GM18507 (cell line): ENCODE results near the gene NAA20.
"Not testable (repeated sequence)": the region's sequence is repeated elsewhere in the genome, so short reads cannot be mapped to it uniquely, and the experiment has no call there.

Experiments
- DNase-seq: peaks from one replicate; pipeline ENCODE4 v3.0.0; 2011; ENCODE audit warnings: low read depth; ENCODE audit not compliant: insufficient read length; ENCODE audit errors: extremely low spot score
- FAIRE-seq: peaks from 2 replicates; lab custom pipeline; 2011; peaks lifted over from hg19 to GRCh38; lab: Jason Lieb, UNC

NAA20 gene

GRCh38 chr20:19990850-19991249 is 26.3 kb upstream of the NAA20 start:
- no peak for FAIRE-seq
- DNase-seq = no peak

GRCh38 chr20:19991308-19991707 is 25.9 kb upstream of the NAA20 start:
- DNase-seq = no peak
- no peak for FAIRE-seq

GRCh38 chr20:19991854-19992253 is 25.3 kb upstream of the NAA20 start:
- DNase-seq (no peak), FAIRE-seq (no peak)

GRCh38 chr20:19992996-19993908 is 23.9 kb upstream of the NAA20 start:
- DNase-seq (no peak), FAIRE-seq (no peak)

- no peak for DNase-seq
- FAIRE-seq = no peak
These were observed 23.0 kb upstream of the NAA20 start for GRCh38 chr20:19993958-19994669.

GRCh38 chr20:19995220-19995863 is 21.8 kb upstream of the NAA20 start:
- DNase-seq (peak; percentile 12), FAIRE-seq (peak; percentile 5)

- DNase-seq (no peak), FAIRE-seq (no peak)
These were observed 20.9 kb upstream of the NAA20 start for GRCh38 chr20:19996222-19996621.

- no peak for FAIRE-seq
- no peak for DNase-seq
These were observed 20.2 kb upstream of the NAA20 start for GRCh38 chr20:19996917-19997316.

- DNase-seq = no peak
- FAIRE-seq = no peak
These were observed 18.0 kb upstream of the NAA20 start for GRCh38 chr20:19998990-19999705.

GRCh38 chr20:20000211-20000968 is 16.8 kb upstream of the NAA20 start:
- no peak for FAIRE-seq
- no peak for DNase-seq

- no peak for FAIRE-seq
- DNase-seq = no peak
These were observed 14.8 kb upstream of the NAA20 start for GRCh38 chr20:20002101-20002998.

GRCh38 chr20:20003031-20003954 is 13.9 kb upstream of the NAA20 start:
- no peak for DNase-seq

GRCh38 chr20:20003955-20004322 is 13.2 kb upstream of the NAA20 start:
- not testable (repeated sequence) for FAIRE-seq, DNase-seq

More at GRCh38 chr20:20003031-20003954, 13.9 kb upstream of the NAA20 start:
- FAIRE-seq = no peak

- no peak for FAIRE-seq
- DNase-seq = no peak
These were observed 11.8 kb upstream of the NAA20 start for GRCh38 chr20:20005342-20005741.

GRCh38 chr20:20009784-20010253 is 7.3 kb upstream of the NAA20 start:
- no peak for DNase-seq
- FAIRE-seq = no peak

- DNase-seq (no peak), FAIRE-seq (no peak)
These were observed 6.3 kb upstream of the NAA20 start for GRCh38 chr20:20010639-20011500.
